Panc1 (cell line): ENCODE data around the gene LPA. TPM values are rescaled to one million over a fixed set of nuclear protein-coding genes. Genes with fewer than 3 reads are reported as not detected.

Experiments used
- ATAC-seq: fragments of 200-7000 bp; cut with Tn5 transposase; 2 replicates; pipeline ENCODE4 v1.9.1; 2020; ENCODE audit warnings: mild to moderate bottlenecking, moderate library complexity
- BruUV-seq: library from RNA; stranded (reverse); fragments of 400-500 nt; replicated peaks from 2 replicates; lab custom pipeline; 2021; lab: Mats Ljungman, UMichigan
- CTCF ChIA-PET: fragments of 300-600 bp; sonication (Branson Sonifier 250); formaldehyde crosslinking; loops from one replicate; lab custom pipeline; 2022; ENCODE audit warnings: antibody characterized with exemption; lab: Charles Lee
- POLR2A ChIA-PET: fragments of 300-600 bp; sonication (Branson Sonifier 250); formaldehyde crosslinking; loops from one replicate; lab custom pipeline; 2022; ENCODE audit warnings: antibody characterized with exemption; lab: Charles Lee
- DNase-seq: peaks from one replicate; pipeline ENCODE4 v3.0.0-alpha.2; 2010; ENCODE audit warnings: low read depth, low spot score
- H3K27ac ChIP-seq: 2 replicates; pipeline ENCODE4 v1.5.1; 2011; ENCODE audit warnings: mild to moderate bottlenecking, low read length, inconsistent platforms
- H3K27me3 ChIP-seq: fragments of 200-500 bp; sonication (Bioruptor generic); 2 replicates; pipeline ENCODE4 v1.6.0; 2014; ENCODE audit warnings: low read length, inconsistent platforms; ENCODE audit not compliant: control insufficient read depth, insufficient read depth
- H3K36me3 ChIP-seq: fragments of 200-500 bp; sonication (Bioruptor generic); 2 replicates; pipeline ENCODE4 v1.5.1; 2014; ENCODE audit warnings: inconsistent platforms, mild to moderate bottlenecking, low read length, moderate library complexity; ENCODE audit not compliant: control insufficient read depth, insufficient read depth
- H3K4me1 ChIP-seq: 2 replicates; pipeline ENCODE4 v1.5.1; 2011; ENCODE audit warnings: inconsistent platforms, mild to moderate bottlenecking, low read length, moderate library complexity; ENCODE audit not compliant: control insufficient read depth, insufficient read depth
- H3K4me3 ChIP-seq, 2 experiments: 2 replicates each; pipeline ENCODE4 v1.5.1; 2011 to 2012; ENCODE audit warnings: low read depth in 2 of 2, low read length in 2 of 2, mild to moderate bottlenecking in 2 of 2, inconsistent platforms in 1 of 2, moderate library complexity in 1 of 2
- H3K9me3 ChIP-seq: fragments of 200-500 bp; sonication (Bioruptor generic); 2 replicates; pipeline ENCODE4 v1.5.1; 2014; ENCODE audit warnings: low read depth, mild to moderate bottlenecking, inconsistent platforms, low read length, moderate library complexity; ENCODE audit not compliant: control insufficient read depth, insufficient read depth
- POLR2AphosphoS5 ChIP-seq: IDR thresholded peaks from 2 replicates; pipeline ENCODE4 v1.6.1; 2012; ENCODE audit warnings: mild to moderate bottlenecking, low read depth, low read length, moderate library complexity
- SIN3A ChIP-seq: IDR thresholded peaks from 2 replicates; pipeline ENCODE4 v1.6.1; 2012; ENCODE audit warnings: low read depth, mild to moderate bottlenecking, low read length, moderate library complexity, borderline replicate concordance; ENCODE audit not compliant: insufficient read depth
- TCF7L2 ChIP-seq: IDR thresholded peaks from 2 replicates; pipeline ENCODE4 v1.6.1; 2011; ENCODE audit warnings: mild to moderate bottlenecking, low read depth, low read length, inconsistent platforms
- in situ Hi-C: cut with HindIII; loops from 2 replicates; pipeline ENCODE4 v1.10.0; 2016; ENCODE audit warnings: low sequenced_read_pairs, low pct_unique_long_range_greater_than_20kb
- intact Hi-C: fragments of 100-400 bp; cut with micrococcal nuclease; formaldehyde crosslinking; loops from one replicate; pipeline ENCODE4 v1.10.0; 2022; ENCODE audit not compliant: unreplicated experiment
- total RNA-seq: library from RNA; stranded (reverse); gene quantifications from one replicate; pipeline ENCODE4 v1.2.1, GENCODE V29; 2021; ENCODE audit not compliant: unreplicated experiment
- TF ChIP-seq, protein P1 (sequence below), 2 experiments: IDR thresholded peaks; 2 replicates each; pipeline ENCODE4 v1.6.1; 2011 to 2012; ENCODE audit warnings: low read depth in 2 of 2, control low read depth in 1 of 2, low read length in 1 of 2, mild to moderate bottlenecking in 1 of 2, moderate library complexity in 1 of 2; ENCODE audit not compliant: insufficient read depth in 1 of 2
- TF ChIP-seq, protein P2 (sequence below): fragments of 450-650 bp; IDR thresholded peaks from 2 replicates; pipeline ENCODE4 v1.5.1; 2017; ENCODE audit warnings: mild to moderate bottlenecking

LPA gene
- total RNA-seq, 1 experiment from 2014 or later, result 0.21 TPM

DNA sequence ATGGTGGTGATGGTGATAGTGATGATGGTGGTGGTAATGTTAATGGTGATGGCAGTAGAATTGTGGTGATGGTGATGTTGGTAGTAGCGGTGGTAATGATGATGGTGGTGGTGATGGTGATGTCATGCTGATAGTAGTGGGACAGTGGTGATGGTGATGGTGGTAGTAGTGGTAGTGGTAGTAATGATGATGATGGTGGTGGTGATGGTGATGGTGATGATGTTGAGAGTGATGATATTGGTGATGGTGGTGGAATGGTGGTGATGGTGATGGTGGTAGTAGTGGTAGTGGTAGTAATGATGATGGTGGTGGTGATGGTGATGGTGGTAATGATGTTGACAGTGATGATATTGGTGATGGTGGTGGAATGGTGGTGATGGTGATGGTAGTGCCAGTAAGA lies 128.8 kb downstream of the LPA start:
- DNase-seq (no peak), ATAC-seq (no peak)
- TF ChIP-seq, protein P1, sequence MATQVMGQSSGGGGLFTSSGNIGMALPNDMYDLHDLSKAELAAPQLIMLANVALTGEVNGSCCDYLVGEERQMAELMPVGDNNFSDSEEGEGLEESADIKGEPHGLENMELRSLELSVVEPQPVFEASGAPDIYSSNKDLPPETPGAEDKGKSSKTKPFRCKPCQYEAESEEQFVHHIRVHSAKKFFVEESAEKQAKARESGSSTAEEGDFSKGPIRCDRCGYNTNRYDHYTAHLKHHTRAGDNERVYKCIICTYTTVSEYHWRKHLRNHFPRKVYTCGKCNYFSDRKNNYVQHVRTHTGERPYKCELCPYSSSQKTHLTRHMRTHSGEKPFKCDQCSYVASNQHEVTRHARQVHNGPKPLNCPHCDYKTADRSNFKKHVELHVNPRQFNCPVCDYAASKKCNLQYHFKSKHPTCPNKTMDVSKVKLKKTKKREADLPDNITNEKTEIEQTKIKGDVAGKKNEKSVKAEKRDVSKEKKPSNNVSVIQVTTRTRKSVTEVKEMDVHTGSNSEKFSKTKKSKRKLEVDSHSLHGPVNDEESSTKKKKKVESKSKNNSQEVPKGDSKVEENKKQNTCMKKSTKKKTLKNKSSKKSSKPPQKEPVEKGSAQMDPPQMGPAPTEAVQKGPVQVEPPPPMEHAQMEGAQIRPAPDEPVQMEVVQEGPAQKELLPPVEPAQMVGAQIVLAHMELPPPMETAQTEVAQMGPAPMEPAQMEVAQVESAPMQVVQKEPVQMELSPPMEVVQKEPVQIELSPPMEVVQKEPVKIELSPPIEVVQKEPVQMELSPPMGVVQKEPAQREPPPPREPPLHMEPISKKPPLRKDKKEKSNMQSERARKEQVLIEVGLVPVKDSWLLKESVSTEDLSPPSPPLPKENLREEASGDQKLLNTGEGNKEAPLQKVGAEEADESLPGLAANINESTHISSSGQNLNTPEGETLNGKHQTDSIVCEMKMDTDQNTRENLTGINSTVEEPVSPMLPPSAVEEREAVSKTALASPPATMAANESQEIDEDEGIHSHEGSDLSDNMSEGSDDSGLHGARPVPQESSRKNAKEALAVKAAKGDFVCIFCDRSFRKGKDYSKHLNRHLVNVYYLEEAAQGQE (IDR thresholded peaks at IDR 0.05; ENCODE audit: insufficient read depth in 1 of 2, low read depth in 2 of 2, low read length in 1 of 2), result no peak
- TF ChIP-seq SIN3A (no peak), TCF7L2 (no peak), POLR2AphosphoS5 (no peak)
- TF ChIP-seq, protein P2, sequence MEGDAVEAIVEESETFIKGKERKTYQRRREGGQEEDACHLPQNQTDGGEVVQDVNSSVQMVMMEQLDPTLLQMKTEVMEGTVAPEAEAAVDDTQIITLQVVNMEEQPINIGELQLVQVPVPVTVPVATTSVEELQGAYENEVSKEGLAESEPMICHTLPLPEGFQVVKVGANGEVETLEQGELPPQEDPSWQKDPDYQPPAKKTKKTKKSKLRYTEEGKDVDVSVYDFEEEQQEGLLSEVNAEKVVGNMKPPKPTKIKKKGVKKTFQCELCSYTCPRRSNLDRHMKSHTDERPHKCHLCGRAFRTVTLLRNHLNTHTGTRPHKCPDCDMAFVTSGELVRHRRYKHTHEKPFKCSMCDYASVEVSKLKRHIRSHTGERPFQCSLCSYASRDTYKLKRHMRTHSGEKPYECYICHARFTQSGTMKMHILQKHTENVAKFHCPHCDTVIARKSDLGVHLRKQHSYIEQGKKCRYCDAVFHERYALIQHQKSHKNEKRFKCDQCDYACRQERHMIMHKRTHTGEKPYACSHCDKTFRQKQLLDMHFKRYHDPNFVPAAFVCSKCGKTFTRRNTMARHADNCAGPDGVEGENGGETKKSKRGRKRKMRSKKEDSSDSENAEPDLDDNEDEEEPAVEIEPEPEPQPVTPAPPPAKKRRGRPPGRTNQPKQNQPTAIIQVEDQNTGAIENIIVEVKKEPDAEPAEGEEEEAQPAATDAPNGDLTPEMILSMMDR, result no peak
- ChIA-PET CTCF (no interaction called here), POLR2A (no interaction called here)
- no peaks in the 10 kb centered on the region for H3K36me3 ChIP-seq
- H3K27me3 ChIP-seq, result no peaks in the 10 kb centered on the region
- no peak overlapping the region for H3K4me3 ChIP-seq
- H3K4me1 ChIP-seq, result no peaks in the 10 kb centered on the region
- H3K27ac ChIP-seq, result no peak overlapping the region
- no TSS peak for BruUV-seq
- intact Hi-C loops (no loop called here), in situ Hi-C loops (no loop called here)
- H3K9me3 ChIP-seq, result no peaks in the 10 kb centered on the region

DNA sequence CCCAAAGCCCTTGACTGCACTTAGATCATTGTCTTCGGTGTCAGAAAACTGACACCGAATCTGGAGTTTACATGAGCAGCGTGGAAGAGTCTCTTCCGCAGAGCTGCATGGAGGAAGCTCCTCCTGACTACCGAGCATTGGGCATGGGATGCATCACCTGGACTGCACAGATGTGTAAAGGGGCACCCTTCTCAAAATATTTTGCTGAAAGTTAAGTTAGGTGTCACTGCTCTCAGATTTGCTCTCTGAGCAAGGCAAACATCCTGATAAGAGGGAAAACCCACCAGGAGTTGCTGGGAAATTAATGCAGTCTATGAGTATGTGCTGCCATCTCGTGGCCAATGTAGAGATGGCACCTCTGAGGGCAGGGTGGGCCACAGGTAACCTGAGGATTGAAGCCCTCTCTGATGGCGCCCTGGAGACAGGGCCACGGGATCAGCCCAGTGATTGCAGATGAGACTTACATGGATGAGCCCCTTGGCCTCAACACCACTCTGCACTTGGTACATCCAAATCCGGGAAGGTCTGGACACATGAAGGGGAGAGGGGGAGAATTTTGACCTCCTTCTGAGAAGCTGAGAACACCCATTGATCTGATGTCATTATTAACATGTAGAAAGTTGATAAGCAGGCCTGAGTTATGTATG lies 129.9 kb downstream of the LPA start:
- ChIA-PET POLR2A (no interaction called here), CTCF (interaction anchor here (0.5 to 0.8 kb wide), 4 partner anchors 12 to 1944 kb away, joined by 3 to 6 read pairs (median 4); no protein-coding TSS in a partner anchor)
- intact Hi-C loops (no loop called here), in situ Hi-C loops (no loop called here)
- Histone ChIP-seq H3K36me3 (no peaks in the 10 kb centered on the region), H3K9me3 (no peaks in the 10 kb centered on the region), H3K27ac (no peak overlapping the region), H3K27me3 (no peaks in the 10 kb centered on the region), H3K4me1 (no peaks in the 10 kb centered on the region), H3K4me3 (peak overlapping the region in 1 of 2 experiments; percentile 28; a peak in 1 of 4 replicates)
- peak; percentile 83 for ATAC-seq
- DNase-seq, result no peak
- no peak for TF ChIP-seq TCF7L2
- TF ChIP-seq, protein P2, result peak; percentile 89
- no TSS peak for BruUV-seq
